H1 (cell line): ENCODE results near the gene CHAD. TPM values are rescaled to one million over a fixed set of nuclear protein-coding genes. Genes with fewer than 3 reads are reported as not detected.
"Not testable (repeated sequence)": the region's sequence is repeated elsewhere in the genome, so short reads cannot be mapped to it uniquely, and the experiment has no call there.

Experiments
- CTCF ChIA-PET: fragments of 300-600 bp; sonication (Branson Sonifier 250); formaldehyde crosslinking; loops from one replicate; lab custom pipeline; 2021; ENCODE audit not compliant: partially characterized antibody; lab: Charles Lee
- POLR2A ChIA-PET: fragments of 300-600 bp; sonication (Branson Sonifier 250); formaldehyde crosslinking; loops from one replicate; lab custom pipeline; 2021; ENCODE audit warnings: inconsistent platforms; ENCODE audit not compliant: partially characterized antibody; lab: Charles Lee
- DNase-seq, 2 experiments: peaks; one replicate each; pipeline versions ENCODE4 v3.0.0 to v3.0.0-alpha.2; 2010 to 2022; ENCODE audit warnings: low spot score in 2 of 2, low read depth in 1 of 2, mixed read lengths in 1 of 2
- FAIRE-seq: peaks from 2 replicates; lab custom pipeline; 2011; peaks lifted over from hg19 to GRCh38; lab: Jason Lieb, UNC
- H2AFZ ChIP-seq: 2 replicates; pipeline ENCODE4 v1.8.1; 2012; ENCODE audit warnings: low read length, inconsistent platforms
- H2AK5ac ChIP-seq: 2 replicates; pipeline ENCODE4 v1.6.1; 2013; ENCODE audit warnings: low read depth, low read length
- H2BK120ac ChIP-seq: replicated peaks from 2 replicates; pipeline ENCODE3; 2013; ENCODE audit warnings: low read depth, low read length, inconsistent platforms
- H2BK12ac ChIP-seq: 2 replicates; pipeline ENCODE4 v1.6.1; 2013; ENCODE audit warnings: low read depth, low read length
- H2BK15ac ChIP-seq: 2 replicates; pipeline ENCODE4 v1.6.1; 2013; ENCODE audit warnings: low read length
- H2BK20ac ChIP-seq: 2 replicates; pipeline ENCODE4 v1.6.1; 2013; ENCODE audit warnings: low read length
- H2BK5ac ChIP-seq: 2 replicates; pipeline ENCODE4 v1.6.1; 2013; ENCODE audit warnings: low read depth, low read length
- H3K14ac ChIP-seq: 2 replicates; pipeline ENCODE4 v1.6.1; 2013; ENCODE audit warnings: inconsistent platforms; ENCODE audit not compliant: insufficient read length
- H3K18ac ChIP-seq: 2 replicates; pipeline ENCODE4 v1.6.1; 2013; ENCODE audit warnings: low read length; ENCODE audit errors: extremely low read depth
- H3K23ac ChIP-seq: 2 replicates; pipeline ENCODE4 v1.6.1; 2013; ENCODE audit warnings: inconsistent platforms; ENCODE audit not compliant: insufficient read length
- H3K23me2 ChIP-seq: 2 replicates; pipeline ENCODE4 v1.6.1; 2013; ENCODE audit warnings: low read depth, low read length
- H3K27ac ChIP-seq: 2 replicates; pipeline ENCODE4 v1.6.1; 2011; ENCODE audit warnings: low read depth, low read length, inconsistent platforms
- H3K27me3 ChIP-seq, 4 experiments: replicated peaks in 1 of 4; 1 replicate in 1 of 4; 2 replicates in 3 of 4; pipeline versions ENCODE4 v1.6.1 to v1.8.1; 2011 to 2013; ENCODE audit warnings: low read length in 3 of 4, mild to moderate bottlenecking in 3 of 4, inconsistent platforms in 2 of 4, mixed read lengths in 2 of 4, moderate library complexity in 1 of 4; ENCODE audit not compliant: control insufficient read depth in 3 of 4, insufficient read depth in 3 of 4; ENCODE audit errors: extremely low read depth in 1 of 4
- H3K36me3 ChIP-seq, 4 experiments: 2 replicates each; pipeline versions ENCODE4 v1.6.1 to v1.8.1; 2011 to 2013; ENCODE audit warnings: mild to moderate bottlenecking in 4 of 4, low read length in 3 of 4, moderate library complexity in 2 of 4, control low read depth in 1 of 4, inconsistent platforms in 1 of 4; ENCODE audit not compliant: insufficient read depth in 4 of 4, control insufficient read depth in 2 of 4
- H3K4ac ChIP-seq: replicated peaks from 2 replicates; pipeline ENCODE3; 2013; ENCODE audit warnings: low read length, low read depth, mixed read lengths, inconsistent platforms; ENCODE audit not compliant: insufficient read length
- H3K4me1 ChIP-seq, 4 experiments: replicated peaks in 1 of 4; 1 replicate in 1 of 4; 2 replicates in 3 of 4; pipeline versions ENCODE4 v1.6.1 to v1.8.1; 2011 to 2013; ENCODE audit warnings: low read length in 3 of 4, inconsistent platforms in 2 of 4, mixed read lengths in 1 of 4; ENCODE audit not compliant: insufficient read depth in 4 of 4, control insufficient read depth in 3 of 4
- H3K4me2 ChIP-seq, 2 experiments: 2 replicates each; pipeline versions ENCODE4 v1.6.1 to v1.8.1; 2011 to 2013; ENCODE audit warnings: low read depth in 2 of 2, low read length in 2 of 2, control low read depth in 1 of 2, inconsistent platforms in 1 of 2, mild to moderate bottlenecking in 1 of 2; ENCODE audit not compliant: insufficient read depth in 1 of 2
- H3K4me3 ChIP-seq, 4 experiments: fragments of 200-600, 300-600 bp in 1 of 4; sonication (generic), shearing (Covaris generic), sonication (Bioruptor Twin) in 1 of 4; 2 replicates each; pipeline versions ENCODE4 v1.5.1 to v1.8.1; 2011 to 2016; ENCODE audit warnings: low read length in 4 of 4, low read depth in 3 of 4, control low read depth in 2 of 4, inconsistent platforms in 2 of 4, mild to moderate bottlenecking in 2 of 4, mixed read lengths in 1 of 4, moderate library complexity in 1 of 4; ENCODE audit not compliant: insufficient read depth in 2 of 4; ENCODE audit errors: extremely low read depth in 1 of 4
- H3K56ac ChIP-seq: replicated peaks from 2 replicates; pipeline ENCODE3; 2013; ENCODE audit warnings: low read depth, mild to moderate bottlenecking, mixed read lengths, low read length, inconsistent platforms; ENCODE audit not compliant: insufficient read length
- H3K79me1 ChIP-seq: 2 replicates; pipeline ENCODE4 v1.6.1; 2013; ENCODE audit warnings: low read depth, low read length, control low read depth
- H3K79me2 ChIP-seq, 2 experiments: 2 replicates each; pipeline versions ENCODE4 v1.6.1 to v1.8.1; 2012 to 2013; ENCODE audit warnings: low read length in 2 of 2, mild to moderate bottlenecking in 2 of 2, inconsistent platforms in 1 of 2; ENCODE audit not compliant: insufficient read depth in 2 of 2, control insufficient read depth in 1 of 2
- H3K9ac ChIP-seq, 4 experiments: replicated peaks in 1 of 4; 1 replicate in 1 of 4; 2 replicates in 3 of 4; pipeline versions ENCODE4 v1.6.1 to v1.8.1; 2011 to 2013; ENCODE audit warnings: low read depth in 3 of 4, low read length in 3 of 4, control low read depth in 2 of 4, mild to moderate bottlenecking in 2 of 4, moderate library complexity in 2 of 4, inconsistent platforms in 1 of 4; ENCODE audit errors: extremely low read depth in 1 of 4
- H3K9me3 ChIP-seq, 2 experiments: 2 replicates each; pipeline versions ENCODE4 v1.6.1 to v1.8.1; 2012 to 2013; ENCODE audit warnings: mild to moderate bottlenecking in 2 of 2, moderate library complexity in 2 of 2, control low read depth in 1 of 2, inconsistent platforms in 1 of 2, low read depth in 1 of 2, low read length in 1 of 2, mixed read lengths in 1 of 2; ENCODE audit not compliant: insufficient read depth in 2 of 2
- H4K20me1 ChIP-seq, 2 experiments: replicated peaks in 1 of 2; 2 replicates each; pipeline versions ENCODE3 to v1.8.1; 2011 to 2013; ENCODE audit warnings: inconsistent platforms in 2 of 2, low read length in 2 of 2, mild to moderate bottlenecking in 1 of 2; ENCODE audit not compliant: insufficient read depth in 2 of 2, control insufficient read depth in 1 of 2
- H4K5ac ChIP-seq: 2 replicates; pipeline ENCODE4 v1.6.1; 2013; ENCODE audit warnings: low read length, low read depth, mixed read lengths, inconsistent platforms; ENCODE audit not compliant: insufficient read length
- H4K8ac ChIP-seq: 2 replicates; pipeline ENCODE4 v1.8.0; 2013; ENCODE audit warnings: mild to moderate bottlenecking, moderate library complexity, low read length, inconsistent platforms; ENCODE audit not compliant: insufficient read depth; ENCODE audit errors: extremely low read depth
- H4K91ac ChIP-seq: replicated peaks from 2 replicates; pipeline ENCODE3; 2013; ENCODE audit warnings: low read length, mixed read lengths, inconsistent platforms; ENCODE audit not compliant: insufficient read length
- WGBS, 2 experiments: shearing (Covaris generic) in 1 of 2; methylation state at CpG; one replicate each; pipeline versions ENCODE4 v1.1.6 to v1.1.7; 2013 to 2015; ENCODE audit warnings: low lambda C conversion rate in 2 of 2, mixed read lengths in 2 of 2, inconsistent platforms in 1 of 2, low coverage in 1 of 2, missing lambda C conversion rate in 1 of 2; ENCODE audit not compliant: insufficient replicate concordance in 2 of 2, insufficient coverage in 1 of 2, insufficient read length in 1 of 2; ENCODE audit errors: extremely low coverage in 1 of 2, missing lambda C conversion rate in 1 of 2; 5-methylcytosine and 5-hydroxymethylcytosine counted together
- polyA plus RNA-seq, 7 experiments: library from polyadenylated mRNA; depleted of rRNA in 3 of 7; stranded (reverse) in 5 of 7; unstranded in 2 of 7; fragments of >200 nt in 5 of 7; fragments of 200-250 nt in 2 of 7; gene quantifications; 1 replicate in 5 of 7; 2 replicates in 1 of 7; 4 replicates in 1 of 7; pipeline versions ENCODE4 v1.2.1 to v1.2.3, GENCODE V29; 2011 to 2013; ENCODE audit warnings: missing spikeins in 2 of 7, mixed read lengths in 2 of 7
- total RNA-seq: library from RNA; stranded (reverse); fragmentation: NEBNext Ultra II Directional; extraction: Animal tissue kit (Norgen Biotek cat#: 25700); gene quantifications from 2 replicates; pipeline ENCODE4 v1.2.1, GENCODE V29; 2021

The CHAD gene
- total and polyA plus RNA-seq, 2 of the 8 experiments (the other 6 are each of a cell fraction or from before 2014, with no cell fraction given): 0.03 TPM; not detected in 1

- peak overlapping the region in 1 of 4 experiments; percentile 30; a peak in 1 of 8 replicates for H3K4me3 ChIP-seq
- not testable (repeated sequence) for H3K56ac ChIP-seq, H2BK5ac ChIP-seq, H3K9ac ChIP-seq, FAIRE-seq, H2BK20ac ChIP-seq, H3K36me3 ChIP-seq, H3K14ac ChIP-seq, H3K4ac ChIP-seq, H3K79me1 ChIP-seq, H3K9me3 ChIP-seq, H4K5ac ChIP-seq, H3K27ac ChIP-seq, H4K20me1 ChIP-seq, H2AFZ ChIP-seq, H2AK5ac ChIP-seq, H2BK15ac ChIP-seq, H3K23me2 ChIP-seq, H3K4me1 ChIP-seq, H3K18ac ChIP-seq, H3K23ac ChIP-seq, H2BK12ac ChIP-seq, H2BK120ac ChIP-seq, H3K79me2 ChIP-seq, DNase-seq, H4K8ac ChIP-seq, H3K27me3 ChIP-seq
- peak overlapping the region in 1 of 2 experiments; percentile 37; a peak in 2 of 4 replicates for H3K4me2 ChIP-seq
- CTCF ChIA-PET: interaction anchor here (0.6 to 8.8 kb wide), 12 partner anchors 16 to 357 kb away, joined by 3 to 49 read pairs (median 4); partner anchors contain the start of gene LRRC59
- WGBS, 2 experiments: 60% methylated on average over 3 of the region's 33 CpGs; no CpG with 5 or more reads in 1 of the 2 experiments
- POLR2A ChIA-PET: interaction anchor here (0.7 to 1.1 kb wide), 2 partner anchors 81 to 142 kb away, joined by 3 read pairs; no protein-coding TSS in a partner anchor
- H4K91ac ChIP-seq: peak overlapping the region; percentile 0
Measured at GRCh38 chr17:50475775-50476544, 7.3 kb upstream of the CHAD start.
